ENCODE results near the gene NMBR. TPM values are rescaled to one million over a fixed set of nuclear protein-coding genes. Genes with fewer than 3 reads are reported as not detected.
"Not testable (repeated sequence)": the region's sequence is repeated elsewhere in the genome, so short reads cannot be mapped to it uniquely, and the experiment has no call there.

NMBR gene
- polyA plus RNA-seq (ENCODE audit: insufficient read length in 10 of 10) = under 1 TPM in 4 of 10 donors, not detected in 6; 0.13 to 0.20 (median 0.18) TPM
- long read RNA-seq, donor 1 = 0 reads
- long read RNA-seq, donor 2 = 0 reads
- long read RNA-seq, donor 3 = 0 reads
- long read RNA-seq, donor 4 = 0 reads
- long read RNA-seq, donor 5 = 0 reads
- long read RNA-seq, donor 6 = 0 reads
- long read RNA-seq, donor 7 = 0 reads
- long read RNA-seq, donor 8 = 0 reads
- long read RNA-seq, donor 9 = 0 reads

- peak; percentile 99 for DNase-seq
Observed at GRCh38 chr6:142146828-142147662, at the start of gene NMBR, which contains the start of gene VTA1. Gene NMBR, minus strand, starts transcription at chr6:142147122. Its CDS starts 58,464 bp downstream, at chr6:142088658. Gene VTA1, plus strand, starts transcription at chr6:142147263. Its CDS starts 25 bp downstream, at chr6:142147288.

- no peak for DNase-seq
Observed at GRCh38 chr6:142195862-142196541, 49.1 kb upstream of the NMBR start.

GRCh38 chr6:142193621-142194020 lies 46.7 kb upstream of the NMBR start:
- no peak for DNase-seq

GRCh38 chr6:142192343-142192742 lies 45.4 kb upstream of the NMBR start:
- DNase-seq = no peak

GRCh38 chr6:142189057-142189456 lies 42.1 kb upstream of the NMBR start:
- DNase-seq = peak in 1 of 3 donors; percentile 6

GRCh38 chr6:142188341-142188740 lies 41.4 kb upstream of the NMBR start:
- DNase-seq = not testable (repeated sequence)

GRCh38 chr6:142187209-142187608 lies 40.3 kb upstream of the NMBR start:
- DNase-seq = peak; percentile 12 to 41 (median 30)

- DNase-seq = no peak
Observed at GRCh38 chr6:142185641-142186040, 38.7 kb upstream of the NMBR start.

- no peak for DNase-seq
Observed at GRCh38 chr6:142184307-142184706, 37.4 kb upstream of the NMBR start.

GRCh38 chr6:142183351-142183750 lies 36.4 kb upstream of the NMBR start:
- DNase-seq = no peak

- no peak for DNase-seq
Observed at GRCh38 chr6:142182004-142182403, 35.1 kb upstream of the NMBR start.

- DNase-seq = no peak
Observed at GRCh38 chr6:142178129-142178528, 31.2 kb upstream of the NMBR start.

- no peak for DNase-seq
Observed at GRCh38 chr6:142174703-142175102, 27.8 kb upstream of the NMBR start.

- DNase-seq = no peak
Observed at GRCh38 chr6:142173980-142174379, 27.1 kb upstream of the NMBR start.

GRCh38 chr6:142172758-142173157 lies 25.8 kb upstream of the NMBR start:
- no peak for DNase-seq

- no peak for DNase-seq
Observed at GRCh38 chr6:142171351-142171750, 24.4 kb upstream of the NMBR start.

GRCh38 chr6:142167486-142167885 lies 20.6 kb upstream of the NMBR start:
- DNase-seq = no peak

GRCh38 chr6:142167071-142167470 lies 20.1 kb upstream of the NMBR start:
- no peak for DNase-seq

GRCh38 chr6:142165227-142165626 lies 18.3 kb upstream of the NMBR start:
- DNase-seq = no peak

- no peak for DNase-seq
Observed at GRCh38 chr6:142162780-142163179, 15.9 kb upstream of the NMBR start.

- not testable (repeated sequence) for DNase-seq
Observed at GRCh38 chr6:142156758-142157068, 9.8 kb upstream of the NMBR start.

GRCh38 chr6:142155895-142156757 lies 9.2 kb upstream of the NMBR start:
- DNase-seq = peak; percentile 22 to 56 (median 39)
